Esophagus squamous epithelium (tissue), 4 donors: ENCODE results near the gene AP2A2.

Experiments used
- CTCF ChIP-seq, 6 experiments: fragments of 450-650 bp in 4 of 6; fragments of 200-600 bp in 2 of 6; sonication (generic) in 2 of 6; IDR thresholded peaks; one replicate each; pipeline ENCODE4 v1.5.1; 2016 to 2019; ENCODE audit warnings: antibody characterized with exemption in 6 of 6, mild to moderate bottlenecking in 4 of 6, moderate library complexity in 4 of 6
- POLR2A ChIP-seq, 4 donors: fragments of 450-650 bp; IDR thresholded peaks; one replicate each; pipeline ENCODE4 v1.6.1; 2017; ENCODE audit warnings: antibody characterized with exemption in 4 of 4, mild to moderate bottlenecking in 4 of 4, moderate library complexity in 3 of 4

- TF ChIP-seq CTCF (IDR thresholded peaks at IDR 0.05) (no peak), POLR2A (IDR thresholded peaks at IDR 0.05) (no peak)
Observed at GRCh38 chr11:995044-995751, 69.5 kb downstream of the AP2A2 start.
